Activated CD4-positive, CD25-positive, alpha-beta regulatory T cell treated with anti-CD3 and anti-CD28 coated beads, Interleukin-2, amount 50 U/mL, for 16 hours (primary cell): ENCODE data around the gene FAM83D.

Experiments
- DNase-seq: peaks from one replicate; pipeline ENCODE4 v3.0.0-alpha.2; 2020; ENCODE audit warnings: low read depth, low spot score

Gene FAM83D, protein sequence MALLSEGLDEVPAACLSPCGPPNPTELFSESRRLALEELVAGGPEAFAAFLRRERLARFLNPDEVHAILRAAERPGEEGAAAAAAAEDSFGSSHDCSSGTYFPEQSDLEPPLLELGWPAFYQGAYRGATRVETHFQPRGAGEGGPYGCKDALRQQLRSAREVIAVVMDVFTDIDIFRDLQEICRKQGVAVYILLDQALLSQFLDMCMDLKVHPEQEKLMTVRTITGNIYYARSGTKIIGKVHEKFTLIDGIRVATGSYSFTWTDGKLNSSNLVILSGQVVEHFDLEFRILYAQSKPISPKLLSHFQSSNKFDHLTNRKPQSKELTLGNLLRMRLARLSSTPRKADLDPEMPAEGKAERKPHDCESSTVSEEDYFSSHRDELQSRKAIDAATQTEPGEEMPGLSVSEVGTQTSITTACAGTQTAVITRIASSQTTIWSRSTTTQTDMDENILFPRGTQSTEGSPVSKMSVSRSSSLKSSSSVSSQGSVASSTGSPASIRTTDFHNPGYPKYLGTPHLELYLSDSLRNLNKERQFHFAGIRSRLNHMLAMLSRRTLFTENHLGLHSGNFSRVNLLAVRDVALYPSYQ

DNA sequence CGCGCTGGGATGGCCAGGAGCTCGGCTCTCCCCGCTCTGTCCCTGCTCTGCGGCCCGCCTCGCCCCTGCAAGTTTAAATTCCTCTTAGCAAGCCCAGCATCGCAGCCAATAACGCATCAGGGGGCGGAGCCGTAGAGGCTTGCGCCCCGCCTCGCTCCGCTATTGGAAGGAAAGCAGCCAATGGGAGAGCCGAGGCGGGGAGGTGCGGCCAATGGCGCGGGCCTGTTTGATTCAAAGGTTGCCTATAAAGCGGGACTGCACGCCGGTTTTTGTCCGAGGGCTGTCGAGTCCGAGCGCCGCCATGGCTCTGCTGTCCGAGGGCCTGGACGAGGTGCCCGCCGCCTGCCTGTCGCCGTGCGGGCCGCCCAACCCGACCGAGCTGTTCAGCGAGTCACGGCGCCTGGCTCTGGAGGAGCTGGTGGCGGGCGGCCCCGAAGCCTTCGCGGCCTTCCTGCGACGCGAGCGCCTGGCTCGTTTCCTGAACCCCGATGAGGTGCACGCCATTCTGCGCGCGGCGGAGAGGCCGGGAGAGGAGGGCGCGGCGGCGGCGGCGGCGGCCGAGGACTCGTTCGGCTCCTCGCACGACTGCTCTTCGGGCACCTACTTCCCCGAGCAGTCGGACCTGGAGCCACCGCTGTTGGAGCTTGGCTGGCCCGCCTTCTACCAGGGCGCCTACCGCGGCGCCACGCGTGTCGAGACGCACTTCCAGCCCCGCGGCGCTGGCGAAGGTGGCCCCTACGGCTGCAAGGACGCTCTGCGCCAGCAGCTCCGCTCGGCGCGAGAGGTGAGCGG lies at the start of gene FAM83D:
Gene FAM83D, plus strand, starts transcription at position 276 of the 792 bp plus-strand sequence. Its CDS starts 26 bp downstream, at position 302.
- DNase-seq, result peak; percentile 88

DNA sequence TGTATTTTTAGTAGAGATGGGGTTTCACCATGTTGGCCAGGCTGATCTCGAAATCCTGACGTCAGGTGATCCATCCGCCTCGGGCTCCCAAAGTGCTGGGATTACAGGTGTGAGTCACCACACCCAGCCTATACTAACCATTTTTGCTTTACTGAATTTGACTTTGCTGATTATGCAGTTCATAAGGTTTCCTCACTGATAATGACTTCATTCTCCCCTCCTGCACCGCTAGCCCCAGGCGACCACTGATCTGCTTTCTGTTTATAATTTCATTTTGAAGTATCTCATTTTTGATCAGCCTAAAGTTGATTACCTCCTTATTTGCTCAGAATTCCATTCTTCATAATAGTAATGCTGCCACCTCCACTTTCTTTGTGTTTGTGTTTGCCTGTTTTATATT lies 48.7 kb upstream of the FAM83D start:
- no peak for DNase-seq

DNA sequence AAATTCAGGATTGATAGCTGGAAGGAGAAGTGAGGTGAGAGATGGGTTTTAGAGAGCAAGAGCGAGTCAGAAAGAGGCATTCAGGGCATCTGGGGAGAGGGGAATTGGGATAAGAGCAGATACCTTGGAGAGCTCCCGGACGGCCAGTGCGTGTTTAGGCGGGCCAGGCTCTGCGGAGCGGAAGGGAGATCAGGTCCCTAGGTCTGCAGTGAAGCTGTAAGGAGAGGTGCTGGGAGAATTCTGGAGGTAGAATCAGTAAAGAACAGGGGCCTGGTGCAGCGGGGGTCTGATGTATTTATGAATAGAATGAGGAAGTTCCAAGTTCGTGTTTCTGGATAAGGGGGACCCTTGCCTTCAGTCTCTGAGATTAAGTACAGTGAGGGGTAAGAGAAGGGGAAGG lies 47.4 kb upstream of the FAM83D start:
- DNase-seq, result no peak

DNA sequence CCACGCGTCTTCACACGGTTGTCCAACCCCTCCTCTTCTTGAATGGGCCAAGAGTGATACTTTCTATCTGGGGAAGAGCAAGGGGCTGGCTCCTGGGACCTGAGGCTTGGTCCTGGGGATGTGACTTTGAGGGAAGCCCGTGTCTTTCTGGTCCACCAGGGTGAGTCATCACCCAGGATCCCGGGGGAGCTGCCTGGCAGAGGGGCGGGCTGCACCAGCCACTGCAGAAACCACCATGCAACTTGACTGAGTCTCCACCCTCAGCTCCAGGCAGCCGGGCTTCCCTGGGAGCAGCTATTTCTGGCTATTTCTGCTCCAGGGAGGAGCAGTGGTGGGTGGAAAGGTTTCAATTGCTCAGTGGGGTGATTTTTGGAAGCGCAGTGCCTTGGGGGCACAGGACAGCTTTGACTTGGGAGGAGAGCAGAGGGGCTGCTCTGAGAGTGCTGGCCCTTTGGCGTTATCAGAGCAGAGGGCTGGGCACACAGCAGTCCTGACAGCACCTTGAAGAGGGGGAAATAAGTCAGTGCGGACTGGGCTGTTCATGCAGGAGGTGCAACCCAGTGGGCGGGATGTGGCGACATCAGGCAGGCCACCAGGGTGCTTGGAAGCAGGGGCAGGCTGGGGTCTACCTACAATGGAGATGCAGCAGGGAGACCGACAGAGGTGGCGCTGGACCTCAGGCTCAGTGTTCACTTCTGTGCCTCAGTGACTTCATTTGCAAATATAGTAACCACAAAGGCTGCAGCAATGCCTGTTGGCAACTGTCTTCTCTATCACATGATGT lies 45.1 kb upstream of the FAM83D start:
- DNase-seq, result no peak

DNA sequence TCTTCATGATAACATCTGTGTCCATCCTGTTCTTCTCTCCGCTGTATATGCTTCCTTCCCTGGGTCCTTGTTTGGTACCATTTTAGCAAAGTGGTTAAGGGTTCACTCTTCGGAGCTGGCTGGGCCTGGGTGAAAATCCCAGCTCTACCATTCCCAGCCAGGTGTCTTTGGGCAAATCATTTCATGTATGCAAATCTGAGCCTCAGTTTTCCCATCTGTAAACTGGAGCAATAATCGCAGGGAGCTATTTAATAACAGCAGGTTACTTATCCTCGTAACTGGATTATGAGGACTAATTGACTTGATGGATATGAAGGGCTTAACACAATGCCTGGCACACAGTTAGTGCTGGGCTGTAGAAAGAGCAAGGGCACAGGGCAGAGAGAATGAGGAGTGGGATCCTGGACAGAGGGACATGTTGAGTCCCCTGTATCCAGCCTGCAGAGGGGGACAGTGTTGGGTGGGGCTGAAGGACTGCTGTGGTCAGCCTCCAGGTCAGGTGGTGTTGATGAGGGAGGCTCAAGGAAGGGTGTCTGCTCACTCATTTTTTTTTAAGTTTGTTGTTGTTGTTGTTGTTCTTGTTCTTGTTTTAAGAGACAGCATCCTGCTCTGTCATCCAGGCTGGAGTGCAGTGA lies 44.3 kb upstream of the FAM83D start:
- no peak for DNase-seq

DNA sequence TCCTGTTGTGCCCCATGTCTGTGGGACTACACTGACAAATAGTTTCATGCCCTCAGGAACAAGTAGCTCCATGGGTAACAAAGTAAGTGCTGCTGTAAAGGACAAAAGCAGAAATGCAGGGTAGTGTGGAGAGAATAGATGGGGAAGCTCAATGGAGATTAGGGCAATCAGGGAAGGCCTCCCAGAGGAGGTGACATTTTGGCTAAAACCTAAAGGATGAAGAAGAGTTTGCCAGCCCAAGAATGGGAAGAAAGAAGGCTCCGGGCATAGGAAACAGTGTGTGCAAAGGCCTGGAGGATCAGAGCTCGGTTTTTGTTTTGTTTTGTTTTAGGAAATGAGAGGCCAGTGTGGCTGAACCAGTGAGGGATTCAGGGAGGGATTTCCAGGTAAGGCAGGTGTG lies 43.6 kb upstream of the FAM83D start:
- DNase-seq, result no peak

DNA sequence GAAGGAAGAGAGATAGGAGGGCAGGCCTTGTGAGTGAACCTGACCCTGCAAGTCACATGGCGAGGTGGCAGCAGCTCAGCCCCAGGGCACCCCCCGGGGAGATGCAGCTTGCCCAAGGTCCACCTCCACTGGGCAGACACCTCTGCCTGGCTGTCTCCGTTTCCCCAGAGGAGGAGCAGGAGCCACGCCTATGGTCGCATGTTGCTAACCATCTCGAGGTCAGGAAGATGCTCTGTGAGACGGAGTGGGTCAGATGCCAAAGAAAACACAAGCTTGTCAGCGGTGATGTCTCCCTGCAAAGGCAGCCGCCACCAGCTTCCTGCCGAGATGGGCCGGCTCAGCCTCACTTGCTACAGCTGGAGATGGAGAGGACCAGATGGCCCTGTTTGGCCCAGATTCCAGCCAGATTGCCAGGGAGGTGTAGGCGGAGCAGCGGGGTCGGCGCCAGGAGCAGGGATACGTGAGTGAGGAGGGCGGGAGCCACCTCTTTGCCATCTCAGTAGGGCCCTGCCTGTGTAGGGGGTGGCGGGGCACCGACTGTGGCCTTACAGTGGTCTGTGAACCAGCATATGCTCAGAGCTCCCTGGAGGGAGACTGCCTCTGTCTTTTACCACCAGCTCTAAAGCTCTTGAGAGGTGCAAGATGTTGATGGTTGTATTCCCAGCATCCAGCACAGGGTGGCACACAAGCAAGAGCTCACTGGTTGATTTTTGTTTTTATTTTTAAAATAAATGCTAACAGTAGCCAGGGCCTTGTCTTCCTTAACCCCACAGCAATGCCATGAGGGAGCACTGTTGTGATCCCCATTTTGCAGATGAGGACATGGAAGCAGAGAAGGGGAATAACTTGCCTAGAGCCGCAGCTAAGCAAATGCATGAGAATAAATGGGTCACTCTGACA lies 42.9 kb upstream of the FAM83D start:
- DNase-seq, result no peak

DNA sequence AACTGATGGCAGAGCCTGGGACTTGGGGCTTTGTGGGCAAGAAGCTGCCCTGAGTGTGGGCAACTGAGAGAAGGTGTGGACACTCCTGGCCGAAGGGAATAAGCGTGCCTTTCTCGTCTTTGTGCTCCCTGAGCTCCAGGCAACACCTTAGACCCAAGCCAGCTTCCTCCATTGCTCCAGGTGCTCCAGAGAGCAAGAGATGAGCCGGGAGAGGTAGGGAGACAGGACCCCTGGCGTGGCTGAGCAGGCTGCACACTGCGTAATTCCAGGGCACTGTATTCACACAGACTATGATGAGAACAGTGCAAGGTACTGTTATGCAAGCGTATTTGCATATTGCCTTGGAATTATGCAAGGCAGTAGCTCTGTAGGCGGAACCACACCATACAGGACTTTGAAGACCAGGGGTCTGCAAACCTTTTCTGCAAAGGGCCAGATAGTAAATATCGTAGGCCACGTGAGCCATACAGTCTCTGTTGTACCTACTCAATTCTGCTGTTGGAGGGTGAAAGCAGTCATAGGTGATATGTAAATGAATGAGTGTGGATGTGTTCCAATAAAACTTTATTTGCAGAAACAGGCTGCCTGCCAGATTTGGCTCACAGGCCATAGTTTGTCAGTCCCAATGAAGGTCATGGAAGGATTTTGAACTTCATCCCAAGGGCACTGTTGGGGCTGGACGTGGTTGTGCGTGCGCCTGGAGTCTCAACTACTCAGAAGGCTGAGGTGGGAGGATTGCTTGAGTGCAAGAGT lies 42.1 kb upstream of the FAM83D start:
- DNase-seq, result no peak

DNA sequence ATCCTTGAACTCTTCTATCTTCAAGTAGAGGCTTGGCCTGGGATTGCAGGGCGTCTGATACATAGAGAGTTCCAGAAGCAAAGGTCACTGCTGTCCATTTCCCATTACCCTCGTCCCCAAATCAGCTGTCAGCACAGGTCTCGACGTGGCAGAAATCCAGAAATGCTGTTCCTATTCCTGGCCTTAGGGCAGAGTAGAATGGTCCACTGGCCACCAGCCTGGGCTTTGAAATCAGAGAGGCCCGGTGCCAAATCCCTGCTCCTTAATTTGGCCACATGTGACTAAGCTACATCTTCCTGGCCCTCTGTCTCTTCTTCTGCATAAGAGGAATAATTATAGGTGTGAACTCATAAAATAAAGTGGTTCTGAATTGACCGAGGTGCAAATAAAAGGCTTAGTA lies 40.9 kb upstream of the FAM83D start:
- no peak for DNase-seq

DNA sequence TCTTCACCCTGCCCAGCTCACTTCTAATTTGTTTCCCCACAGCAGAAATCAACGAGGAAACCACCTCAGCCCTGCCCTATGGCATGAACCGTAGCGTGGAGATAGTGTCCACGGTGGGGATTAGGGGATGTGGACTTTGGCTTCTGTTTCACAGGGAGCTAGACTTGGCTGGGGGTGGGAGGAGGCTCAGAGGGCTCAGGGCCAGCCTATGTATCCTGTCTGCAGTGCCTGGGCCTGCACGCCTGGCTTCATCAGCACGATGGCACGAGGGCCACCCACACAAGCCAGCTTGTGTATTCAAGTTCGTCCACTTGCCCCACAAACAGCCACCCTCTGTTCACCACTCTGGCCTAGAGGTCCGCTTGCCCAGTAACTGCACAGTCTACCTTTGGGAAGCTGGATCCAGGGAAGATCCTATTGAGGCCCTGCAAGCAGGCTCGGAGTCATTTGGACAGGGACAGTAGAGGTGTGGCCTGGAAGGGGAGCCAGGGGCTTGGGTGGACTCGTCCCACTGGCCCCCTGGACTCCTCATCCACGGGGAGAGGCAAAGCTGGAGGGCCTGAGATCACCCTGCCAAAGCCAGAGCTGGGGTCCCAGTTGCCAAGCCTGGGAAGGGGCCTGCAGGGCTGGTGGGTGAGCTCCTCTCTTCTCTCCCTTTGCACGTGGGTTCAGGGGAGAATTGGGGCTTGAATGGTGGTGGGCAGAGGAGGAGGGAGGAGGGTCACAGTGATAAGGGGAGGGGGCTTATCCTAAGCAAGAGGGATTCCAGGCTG lies 38.0 kb upstream of the FAM83D start:
- no peak for DNase-seq

DNA sequence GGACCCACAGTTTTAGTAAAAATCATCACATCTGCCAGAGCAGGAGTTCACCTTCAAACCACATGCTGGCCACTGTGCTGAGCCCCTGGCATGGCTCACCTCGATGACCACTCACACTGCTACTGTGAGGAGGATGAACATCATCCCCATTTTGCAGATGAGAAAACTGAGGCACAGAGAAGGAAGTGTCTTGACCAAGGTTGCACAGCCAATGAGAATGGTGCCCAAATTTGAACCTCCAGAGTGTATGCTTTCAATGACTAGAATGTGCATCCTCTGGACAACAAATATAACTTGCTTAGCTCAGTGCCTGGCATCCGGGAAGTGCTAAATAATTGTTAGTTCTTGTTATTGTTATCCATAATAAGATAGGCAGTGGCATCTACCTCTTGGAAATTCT lies 37.2 kb upstream of the FAM83D start:
- DNase-seq, result no peak

DNA sequence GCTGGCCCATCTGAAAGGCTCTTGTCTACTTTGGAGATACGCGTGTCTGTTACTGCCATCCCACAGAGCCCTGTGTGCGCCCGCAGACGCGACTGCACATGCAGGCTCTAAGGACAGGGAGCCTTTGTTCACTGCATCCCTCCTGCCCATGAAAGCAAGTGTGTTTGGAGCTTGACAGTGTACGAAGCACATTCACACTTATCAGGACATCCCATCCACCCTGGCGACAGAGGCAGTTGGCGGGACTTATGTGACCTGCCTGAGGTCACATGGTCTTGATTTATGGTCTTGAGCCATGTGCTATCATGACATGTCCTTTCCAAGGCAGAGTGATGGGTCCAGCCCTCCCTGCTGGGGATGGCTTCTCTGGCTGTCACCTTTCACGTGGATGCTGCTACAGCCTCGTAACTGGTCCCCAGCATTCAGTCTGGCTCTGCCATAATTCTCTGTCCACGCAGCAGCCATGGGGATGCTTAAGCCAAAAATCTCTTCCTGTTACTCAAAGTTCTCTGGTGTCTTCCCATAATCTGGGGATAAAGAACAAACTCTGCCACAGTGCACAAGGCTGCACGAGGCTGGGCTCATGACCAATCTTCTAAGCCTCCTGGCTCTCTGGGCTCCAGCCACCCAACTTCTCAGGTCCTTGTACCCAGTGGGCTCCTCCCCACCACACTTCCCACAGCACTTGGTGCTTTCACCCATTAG lies 36.3 kb upstream of the FAM83D start:
- no peak for DNase-seq

DNA sequence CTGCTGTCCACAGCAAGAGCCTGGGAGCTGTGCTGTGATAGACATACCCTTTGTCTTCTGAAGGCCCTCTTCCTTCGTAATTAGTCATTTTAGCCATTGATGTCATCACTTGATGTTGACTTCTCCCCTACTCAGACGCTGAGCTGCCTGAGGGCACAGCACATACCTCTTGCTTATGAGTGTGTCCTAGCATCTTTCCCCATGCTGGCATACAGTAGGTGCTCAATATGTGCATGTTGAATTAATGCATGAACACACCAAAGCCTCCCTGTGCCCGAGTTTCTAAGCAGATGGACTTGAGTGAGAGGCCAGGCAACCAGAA lies 35.8 kb upstream of the FAM83D start:
- no peak for DNase-seq

DNA sequence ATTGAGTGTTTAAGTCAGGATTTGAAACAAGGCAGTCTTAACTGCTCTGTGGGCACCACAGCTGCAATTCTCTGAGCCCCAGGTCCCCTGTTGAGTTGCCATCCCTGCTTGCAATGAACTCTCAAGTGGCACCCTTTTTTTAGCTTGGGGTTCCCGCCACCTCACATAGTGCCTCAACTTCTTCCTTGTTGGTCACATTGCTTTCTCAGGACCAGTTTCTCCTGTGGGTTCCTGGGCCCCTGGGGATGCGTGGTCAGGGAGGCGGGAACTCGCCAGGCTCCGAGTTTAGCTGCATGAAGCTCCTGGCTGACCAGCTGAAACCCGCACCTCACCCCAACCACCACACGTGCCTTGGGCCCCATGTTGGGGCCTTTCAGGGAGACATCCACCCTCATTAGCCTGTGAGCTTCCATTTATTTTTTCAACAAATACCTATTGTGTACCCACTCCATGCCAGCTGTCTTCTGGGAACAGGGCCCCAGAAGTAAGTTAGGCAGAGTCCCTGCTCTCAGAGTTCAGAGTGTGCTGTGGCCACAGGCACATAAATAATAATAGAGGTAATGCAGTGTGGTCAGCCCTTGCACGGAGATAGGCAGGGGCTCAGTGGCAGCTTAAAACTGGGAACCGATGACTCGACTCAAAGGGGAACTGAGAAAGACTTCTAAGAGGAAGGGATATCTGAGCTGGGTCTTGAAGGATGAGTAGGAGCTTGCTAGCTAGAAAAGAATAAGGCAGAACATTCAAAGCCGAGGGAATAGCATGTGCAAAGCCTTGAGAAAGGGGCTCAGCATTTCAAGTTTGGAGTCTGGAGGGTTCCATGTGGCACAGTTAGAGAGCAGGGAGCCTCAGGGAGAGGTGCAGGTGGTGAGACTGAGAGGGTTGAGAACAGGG lies 33.9 kb upstream of the FAM83D start:
- DNase-seq, result no peak

DNA sequence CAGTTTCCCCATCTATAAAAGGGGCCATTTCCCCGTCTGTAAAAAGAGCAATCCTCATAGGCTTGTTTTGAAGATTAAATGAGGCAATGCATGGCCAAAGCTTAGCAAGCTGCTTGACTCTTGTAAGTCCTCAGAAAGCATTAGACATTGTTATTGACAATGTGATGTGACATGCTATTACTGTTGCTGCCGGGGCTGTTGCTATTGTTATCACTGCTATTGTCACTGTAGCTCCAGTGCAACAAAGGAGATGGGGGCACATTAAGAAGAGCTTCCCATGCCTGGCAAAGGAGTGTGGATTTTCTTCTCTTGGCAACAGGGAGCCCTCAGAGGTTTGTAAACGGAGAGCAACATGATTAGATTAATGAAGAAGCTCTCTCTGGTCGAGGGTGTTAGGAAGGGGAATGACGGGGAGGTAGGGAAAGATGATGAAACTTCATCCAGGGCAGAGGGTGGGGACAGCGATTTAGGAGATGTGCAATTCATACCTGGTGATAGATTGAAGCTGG lies 33.1 kb upstream of the FAM83D start:
- no peak for DNase-seq

DNA sequence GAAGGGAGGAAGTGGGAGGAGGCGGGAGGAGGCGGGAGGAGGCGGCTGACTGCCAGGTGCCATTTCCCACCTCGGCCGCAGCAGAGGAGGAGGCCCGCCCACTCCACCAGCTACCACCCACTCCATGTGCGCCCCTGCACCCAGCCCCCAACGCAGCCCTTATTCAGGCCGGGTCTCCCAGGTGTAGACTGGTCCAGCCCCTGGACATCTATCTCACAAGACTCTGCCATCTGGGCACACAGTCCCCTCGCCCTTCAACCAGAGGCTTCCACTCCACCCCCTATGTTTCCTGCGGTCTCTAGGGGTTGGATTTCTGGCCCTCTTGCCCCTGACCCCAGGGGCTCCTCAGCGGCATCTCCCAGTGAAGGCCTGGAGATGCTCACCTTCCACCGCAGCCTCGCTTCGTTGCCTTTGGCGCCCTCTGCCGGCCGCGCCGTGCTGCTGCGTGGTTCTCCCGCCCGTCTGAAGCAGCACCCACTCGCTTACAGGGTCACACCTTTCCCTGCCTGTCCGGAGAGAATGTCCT lies 32.6 kb upstream of the FAM83D start:
- peak; percentile 63 for DNase-seq
